ENCODE measurements around the gene CEP57. TPM values are rescaled to one million over a fixed set of nuclear protein-coding genes. Genes with fewer than 3 reads are reported as not detected.
A peak's percentile ranks its signal among the peaks of the same experiment; 100 is the strongest.

CEP57 gene
- polyA plus RNA-seq, 1 donor (not counting 4 experiments of a cell fraction or from before 2014, with no cell fraction given): 27.1 TPM

DNA sequence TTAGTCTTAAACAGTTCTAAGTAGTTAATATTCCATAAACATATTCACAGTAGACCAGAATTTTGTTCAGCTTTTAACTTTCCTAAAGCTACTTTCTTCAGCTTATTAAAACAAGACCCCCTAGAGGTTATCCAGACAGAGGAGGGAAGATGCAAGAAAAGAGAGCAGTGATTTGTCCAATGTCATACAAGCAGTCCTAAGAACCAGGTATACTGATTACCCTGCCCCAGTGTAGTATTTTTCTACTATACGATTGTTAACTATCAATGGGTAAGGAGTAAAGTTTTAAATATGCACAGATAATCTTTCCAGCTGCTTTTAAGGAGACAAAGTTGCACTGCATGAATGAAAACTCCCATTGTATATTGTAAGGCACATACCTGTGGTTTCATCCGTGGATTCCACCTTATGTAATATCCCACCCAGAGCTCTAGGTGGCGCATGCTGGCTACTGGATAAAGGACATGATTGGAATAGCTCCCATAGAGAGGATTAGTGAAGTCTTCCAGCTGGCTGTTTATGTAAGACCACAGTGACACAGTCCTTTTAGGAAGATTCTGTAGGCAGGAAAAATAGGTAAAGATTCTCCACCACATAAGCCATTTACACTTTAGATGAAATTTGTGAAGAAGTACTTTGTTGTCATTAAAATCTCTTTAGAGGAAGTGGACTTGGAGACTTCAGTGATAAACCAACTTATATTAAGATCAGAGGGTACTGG is 45.6 kb downstream of the CEP57 start:
- Histone ChIP-seq H3K27ac (ENCODE audit: control insufficient read depth, insufficient read depth, low read length) (peak overlapping the region; percentile 11), H2AFZ (ENCODE audit: control insufficient read depth, low read length) (no peak overlapping the region), H3K9ac (ENCODE audit: control insufficient read depth, extremely low read depth, insufficient read depth, low read length) (no peak overlapping the region), H3K36me3 (ENCODE audit: control insufficient read depth in 2 of 2, extremely low read depth in 1 of 2, insufficient read depth in 2 of 2, low read length in 2 of 2) (peaks cover 6 to 14% of the 10 kb centered on the region in 2 experiments), H3K9me1 (ENCODE audit: control insufficient read depth, extremely low read depth, insufficient read depth, low read length) (no peaks in the 10 kb centered on the region), H3K4me3 (ENCODE audit: control insufficient read depth in 2 of 3, extremely low read depth in 1 of 3, insufficient read depth in 2 of 3, low read depth in 1 of 3, low read length in 3 of 3) (no peak overlapping the region), H3K4me1 (ENCODE audit: control insufficient read depth, extremely low read depth, insufficient read depth, low read length) (peaks cover 13% of the 10 kb centered on the region), H3K4me2 (ENCODE audit: control insufficient read depth, extremely low read depth, insufficient read depth, low read depth, low read length) (no peak overlapping the region), H3K27me3 (ENCODE audit: control insufficient read depth, extremely low read depth, insufficient read depth, low read length) (no peaks in the 10 kb centered on the region), H3K79me2 (ENCODE audit: control insufficient read depth, insufficient read depth, low read length) (no peaks in the 10 kb centered on the region), H4K20me1 (ENCODE audit: control insufficient read depth, extremely low read depth, insufficient read depth, low read length) (no peaks in the 10 kb centered on the region), H3K9me3 (ENCODE audit: control insufficient read depth, low read depth, low read length) (no peaks in the 10 kb centered on the region)
- FAIRE-seq: peak; percentile 94
- dilution Hi-C loops (cut with MboI; ENCODE audit: extremely low pct_ligation_motif_present, low sequenced_read_pairs): no loop called here
- DNase-seq (ENCODE audit: low read depth, low spot score): peak; percentile 23
- TF ChIP-seq, protein P1, sequence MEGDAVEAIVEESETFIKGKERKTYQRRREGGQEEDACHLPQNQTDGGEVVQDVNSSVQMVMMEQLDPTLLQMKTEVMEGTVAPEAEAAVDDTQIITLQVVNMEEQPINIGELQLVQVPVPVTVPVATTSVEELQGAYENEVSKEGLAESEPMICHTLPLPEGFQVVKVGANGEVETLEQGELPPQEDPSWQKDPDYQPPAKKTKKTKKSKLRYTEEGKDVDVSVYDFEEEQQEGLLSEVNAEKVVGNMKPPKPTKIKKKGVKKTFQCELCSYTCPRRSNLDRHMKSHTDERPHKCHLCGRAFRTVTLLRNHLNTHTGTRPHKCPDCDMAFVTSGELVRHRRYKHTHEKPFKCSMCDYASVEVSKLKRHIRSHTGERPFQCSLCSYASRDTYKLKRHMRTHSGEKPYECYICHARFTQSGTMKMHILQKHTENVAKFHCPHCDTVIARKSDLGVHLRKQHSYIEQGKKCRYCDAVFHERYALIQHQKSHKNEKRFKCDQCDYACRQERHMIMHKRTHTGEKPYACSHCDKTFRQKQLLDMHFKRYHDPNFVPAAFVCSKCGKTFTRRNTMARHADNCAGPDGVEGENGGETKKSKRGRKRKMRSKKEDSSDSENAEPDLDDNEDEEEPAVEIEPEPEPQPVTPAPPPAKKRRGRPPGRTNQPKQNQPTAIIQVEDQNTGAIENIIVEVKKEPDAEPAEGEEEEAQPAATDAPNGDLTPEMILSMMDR (optimal IDR thresholded peaks at IDR 0.05 in 1 of 3, IDR thresholded peaks at IDR 0.05 in 1 of 3, conservative IDR thresholded peaks at IDR 0.05 in 1 of 3; ENCODE audit: extremely low read depth in 1 of 3, insufficient read depth in 2 of 3, low read length in 3 of 3): peak; percentile 80 to 93 (median 84)
- TF ChIP-seq EZH2 (IDR thresholded peaks at IDR 0.05; ENCODE audit: low read length): no peak

DNA sequence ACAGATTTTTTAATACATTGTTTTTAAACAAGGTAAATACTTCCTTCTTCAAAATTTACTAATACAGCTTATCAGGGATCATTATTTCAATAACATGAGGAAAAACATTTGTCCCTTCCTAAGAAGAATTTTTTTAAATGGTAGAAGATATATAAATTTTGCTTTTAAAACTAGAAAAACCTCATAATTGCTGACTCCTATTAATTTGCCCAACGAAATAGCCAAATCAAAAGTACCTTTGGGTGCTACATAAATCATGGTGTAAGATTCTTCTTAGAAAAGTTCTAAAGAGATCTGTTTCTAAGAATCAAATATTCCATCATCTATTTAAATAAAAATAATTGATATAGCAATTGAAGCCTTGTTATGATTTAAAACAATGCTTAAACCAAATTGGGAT is 54.9 kb downstream of the CEP57 start:
- Histone ChIP-seq H3K27me3 (ENCODE audit: control insufficient read depth, extremely low read depth, insufficient read depth, low read length) (no peaks in the 10 kb centered on the region), H4K20me1 (ENCODE audit: control insufficient read depth, extremely low read depth, insufficient read depth, low read length) (no peaks in the 10 kb centered on the region), H3K4me1 (ENCODE audit: control insufficient read depth, extremely low read depth, insufficient read depth, low read length) (no peaks in the 10 kb centered on the region), H3K9me1 (ENCODE audit: control insufficient read depth, extremely low read depth, insufficient read depth, low read length) (no peaks in the 10 kb centered on the region), H3K9ac (ENCODE audit: control insufficient read depth, extremely low read depth, insufficient read depth, low read length) (no peak overlapping the region), H3K9me3 (ENCODE audit: control insufficient read depth, low read depth, low read length) (no peaks in the 10 kb centered on the region), H2AFZ (ENCODE audit: control insufficient read depth, low read length) (no peak overlapping the region), H3K79me2 (ENCODE audit: control insufficient read depth, insufficient read depth, low read length) (no peaks in the 10 kb centered on the region), H3K4me2 (ENCODE audit: control insufficient read depth, extremely low read depth, insufficient read depth, low read depth, low read length) (no peak overlapping the region), H3K36me3 (ENCODE audit: control insufficient read depth in 2 of 2, extremely low read depth in 1 of 2, insufficient read depth in 2 of 2, low read length in 2 of 2) (peaks cover 9 to 11% of the 10 kb centered on the region in 2 experiments), H3K4me3 (ENCODE audit: control insufficient read depth in 2 of 3, extremely low read depth in 1 of 3, insufficient read depth in 2 of 3, low read depth in 1 of 3, low read length in 3 of 3) (no peak overlapping the region), H3K27ac (ENCODE audit: control insufficient read depth, insufficient read depth, low read length) (no peak overlapping the region)
- no peak for TF ChIP-seq EZH2 (IDR thresholded peaks at IDR 0.05; ENCODE audit: low read length)
- TF ChIP-seq, protein P1 (optimal IDR thresholded peaks at IDR 0.05 in 1 of 3, IDR thresholded peaks at IDR 0.05 in 1 of 3, conservative IDR thresholded peaks at IDR 0.05 in 1 of 3; ENCODE audit: extremely low read depth in 1 of 3, insufficient read depth in 2 of 3, low read length in 3 of 3): no peak
- FAIRE-seq: no peak
- dilution Hi-C loops (cut with MboI; ENCODE audit: extremely low pct_ligation_motif_present, low sequenced_read_pairs): no loop called here
- DNase-seq (ENCODE audit: low read depth, low spot score): no peak
